ENCODE measurements around the gene HMG20A.

The HMG20A gene

GRCh38 chr15:77526595-77527163, 106.0 kb downstream of the HMG20A start:
- FAIRE-seq, result no peak

GRCh38 chr15:77527164-77527778, 106.6 kb downstream of the HMG20A start:
- FAIRE-seq, result no peak

- FAIRE-seq, result no peak
These were observed 107.1 kb downstream of the HMG20A start for GRCh38 chr15:77527831-77528231.

GRCh38 chr15:77528290-77528967, 107.7 kb downstream of the HMG20A start:
- no peak for FAIRE-seq

- FAIRE-seq, result no peak
These were observed 108.3 kb downstream of the HMG20A start for GRCh38 chr15:77528968-77529319.

GRCh38 chr15:77529394-77530159, 108.9 kb downstream of the HMG20A start:
- FAIRE-seq, result no peak

GRCh38 chr15:77530576-77530975, 109.9 kb downstream of the HMG20A start:
- FAIRE-seq, result no peak

GRCh38 chr15:77531191-77532000, 110.7 kb downstream of the HMG20A start:
- no peak for FAIRE-seq

- no peak for FAIRE-seq
These were observed 111.5 kb downstream of the HMG20A start for GRCh38 chr15:77532067-77532710.

GRCh38 chr15:77532846-77533245, 112.2 kb downstream of the HMG20A start:
- FAIRE-seq, result no peak

GRCh38 chr15:77533578-77534430, 113.1 kb downstream of the HMG20A start:
- FAIRE-seq, result no peak

All from islet of Langerhans (tissue), 1 donor.